Measurements from ENCODE around the gene RAB25. TPM values are rescaled to one million over a fixed set of nuclear protein-coding genes. Genes with fewer than 3 reads are reported as not detected.
"Not testable (repeated sequence)": the region's sequence is repeated elsewhere in the genome, so short reads cannot be mapped to it uniquely, and the experiment has no call there.

RAB25 gene
- total RNA-seq, 3 donors from 2014 or later: 40.3 to 68.6 TPM; not detected in 1

GRCh38 chr1:156065212-156065611, 4.3 kb downstream of the RAB25 start:
- Histone ChIP-seq H3K27me3 (no peaks in the 10 kb centered on the region), H3K36me3 (no peaks in the 10 kb centered on the region), H3K27ac (no peak overlapping the region), H3K4me1 (no peaks in the 10 kb centered on the region), H3K4me3 (no peak overlapping the region), H3K9me3 (no peaks in the 10 kb centered on the region)
- intact Hi-C loops (cut with DNase I; ENCODE audit: low total_unique reads): no loop called here
- DNase-seq (ENCODE audit: low spot score in 2 of 2): no peak
- no peak for TF ChIP-seq CTCF (IDR thresholded peaks at IDR 0.05)
- TF ChIP-seq POLR2AphosphoS5 (IDR thresholded peaks at IDR 0.05): no peak
- TF ChIP-seq POLR2A (IDR thresholded peaks at IDR 0.05): no peak

- H3K4me3 ChIP-seq: no peak overlapping the region
- H3K4me1 ChIP-seq: no peaks in the 10 kb centered on the region
- H3K27me3 ChIP-seq: no peaks in the 10 kb centered on the region
- no peak for DNase-seq (ENCODE audit: low spot score in 2 of 2)
- TF ChIP-seq POLR2AphosphoS5 (IDR thresholded peaks at IDR 0.05): no peak
- H3K9me3 ChIP-seq: no peaks in the 10 kb centered on the region
- no peak overlapping the region for H3K27ac ChIP-seq
- intact Hi-C loops (cut with DNase I; ENCODE audit: low total_unique reads): no loop called here
- no peaks in the 10 kb centered on the region for H3K36me3 ChIP-seq
These were observed 4.9 kb downstream of the RAB25 start for GRCh38 chr1:156065871-156066270.

GRCh38 chr1:156067262-156067661, 6.3 kb downstream of the RAB25 start:
- DNase-seq (ENCODE audit: low spot score in 2 of 2): no peak
- Histone ChIP-seq H3K36me3 (no peaks in the 10 kb centered on the region), H3K9me3 (no peaks in the 10 kb centered on the region), H3K27me3 (no peaks in the 10 kb centered on the region), H3K4me1 (no peaks in the 10 kb centered on the region), H3K4me3 (no peak overlapping the region), H3K27ac (no peak overlapping the region)
- TF ChIP-seq CTCF (IDR thresholded peaks at IDR 0.05): no peak
- no peak for TF ChIP-seq POLR2AphosphoS5 (IDR thresholded peaks at IDR 0.05)
- no peak for TF ChIP-seq POLR2A (IDR thresholded peaks at IDR 0.05)
- intact Hi-C loops (cut with DNase I; ENCODE audit: low total_unique reads): no loop called here

DNA sequence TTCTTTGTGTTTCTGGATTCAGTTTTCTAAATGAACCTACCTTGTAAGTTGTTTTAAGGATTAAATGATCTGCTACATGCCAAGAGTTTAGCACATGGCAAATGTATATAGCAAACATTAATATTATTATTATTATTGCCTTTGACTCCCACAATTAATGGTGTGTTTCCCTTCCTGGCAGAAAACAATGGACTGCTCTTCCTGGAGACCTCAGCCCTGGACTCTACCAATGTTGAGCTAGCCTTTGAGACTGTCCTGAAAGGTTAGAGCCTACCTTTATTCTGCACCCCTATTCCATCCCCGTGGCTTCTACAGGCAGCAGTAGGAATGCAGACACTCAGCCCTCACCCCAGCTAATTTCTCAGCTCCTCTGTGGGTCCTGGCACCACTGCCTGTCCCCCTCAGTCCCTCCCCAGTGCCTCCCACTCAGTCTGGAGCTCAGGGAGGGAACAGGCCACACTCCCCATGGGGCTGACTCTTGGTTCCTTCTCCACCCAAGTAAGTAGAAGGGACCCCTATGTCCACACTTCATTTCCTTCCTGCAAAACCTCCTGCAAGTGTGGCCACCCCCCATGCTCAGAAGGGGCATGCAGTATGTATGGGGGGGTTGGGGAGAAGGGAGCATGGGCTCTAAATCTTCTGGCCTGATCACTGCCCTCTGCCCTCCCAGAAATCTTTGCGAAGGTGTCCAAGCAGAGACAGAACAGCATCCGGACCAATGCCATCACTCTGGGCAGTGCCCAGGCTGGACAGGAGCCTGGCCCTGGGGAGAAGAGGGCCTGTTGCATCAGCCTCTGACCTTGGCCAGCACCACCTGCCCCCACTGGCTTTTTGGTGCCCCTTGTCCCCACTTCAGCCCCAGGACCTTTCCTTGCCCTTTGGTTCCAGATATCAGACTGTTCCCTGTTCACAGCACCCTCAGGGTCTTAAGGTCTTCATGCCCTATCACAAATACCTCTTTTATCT, 8.8 kb downstream of the RAB25 start:
- TF ChIP-seq CTCF (IDR thresholded peaks at IDR 0.05) (no peak), POLR2A (IDR thresholded peaks at IDR 0.05) (no peak), POLR2AphosphoS5 (IDR thresholded peaks at IDR 0.05) (no peak)
- H3K9me3 ChIP-seq: no peaks in the 10 kb centered on the region
- DNase-seq (ENCODE audit: low spot score in 2 of 2): no peak
- no peaks in the 10 kb centered on the region for H3K4me1 ChIP-seq
- intact Hi-C loops (cut with DNase I; ENCODE audit: low total_unique reads): no loop called here
- no peaks in the 10 kb centered on the region for H3K36me3 ChIP-seq
- no peak overlapping the region for H3K4me3 ChIP-seq
- no peak overlapping the region for H3K27ac ChIP-seq
- H3K27me3 ChIP-seq: no peaks in the 10 kb centered on the region

GRCh38 chr1:156070548-156070947, 9.6 kb downstream of the RAB25 start:
- intact Hi-C loops (cut with DNase I; ENCODE audit: low total_unique reads): no loop called here
- DNase-seq (ENCODE audit: low spot score in 2 of 2): no peak

DNA sequence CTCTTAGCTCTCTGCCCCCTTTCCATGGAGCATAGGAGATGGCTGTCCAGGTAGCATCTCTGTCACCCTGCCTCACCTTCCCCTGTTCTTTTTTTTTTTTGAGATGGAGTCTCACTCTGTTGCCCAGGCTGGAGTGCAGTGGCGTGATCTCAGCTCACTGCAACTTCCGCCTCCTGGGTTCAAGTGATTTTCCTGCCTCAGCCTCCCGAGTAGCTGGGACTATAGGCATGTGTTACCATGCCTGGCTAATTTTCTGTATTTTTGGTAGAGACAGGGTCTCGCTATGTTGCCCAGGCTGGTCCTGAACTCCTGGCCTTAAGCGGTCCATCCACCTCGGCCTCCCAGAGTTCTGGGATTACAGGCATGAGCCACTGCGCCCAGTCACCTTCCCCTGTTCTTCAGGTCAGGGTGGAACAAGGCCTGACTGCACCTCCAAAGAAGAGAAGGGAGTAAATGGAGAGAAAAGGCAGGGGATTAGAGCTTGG, 10.4 kb downstream of the RAB25 start:
- H3K9me3 ChIP-seq; H3K4me1 ChIP-seq; H3K27me3 ChIP-seq; H3K36me3 ChIP-seq; H3K27ac ChIP-seq; DNase-seq (ENCODE audit: low spot score in 2 of 2); intact Hi-C loops (cut with DNase I; ENCODE audit: low total_unique reads); H3K4me3 ChIP-seq: not testable (repeated sequence)

More at GRCh38 chr1:156070548-156070947, 9.6 kb downstream of the RAB25 start:
- H3K27me3 ChIP-seq: no peaks in the 10 kb centered on the region
- H3K4me3 ChIP-seq: no peak overlapping the region
- no peaks in the 10 kb centered on the region for H3K36me3 ChIP-seq
- no peaks in the 10 kb centered on the region for H3K9me3 ChIP-seq
- H3K27ac ChIP-seq: no peak overlapping the region
- no peak for TF ChIP-seq POLR2A (IDR thresholded peaks at IDR 0.05)
- TF ChIP-seq CTCF (IDR thresholded peaks at IDR 0.05): no peak
- no peak for TF ChIP-seq POLR2AphosphoS5 (IDR thresholded peaks at IDR 0.05)
- H3K4me1 ChIP-seq: no peaks in the 10 kb centered on the region
